Upper lobe of right lung (tissue), 1 donor: Measurements from ENCODE around the gene COQ3. TPM values are rescaled to one million over a fixed set of nuclear protein-coding genes. Genes with fewer than 3 reads are reported as not detected.

Experiments
- ATAC-seq: fragments of 200-7000 bp; cut with Tn5 transposase; one replicate; pipeline ENCODE4 v1.9.1; 2020; ENCODE audit warnings: mild to moderate bottlenecking, moderate library complexity
- DNase-seq: peaks from one replicate; pipeline ENCODE4 v3.0.0-alpha.2; 2020
- H3K27ac ChIP-seq: fragments of 200-600 bp; one replicate; pipeline ENCODE4 v1.8.0; 2022
- H3K27me3 ChIP-seq: fragments of 200-600 bp; one replicate; pipeline ENCODE4 v1.8.0; 2022; ENCODE audit warnings: mild to moderate bottlenecking
- H3K36me3 ChIP-seq: fragments of 200-600 bp; one replicate; pipeline ENCODE4 v1.8.0; 2022
- H3K4me1 ChIP-seq: fragments of 200-600 bp; one replicate; pipeline ENCODE4 v1.8.0; 2022
- H3K4me3 ChIP-seq: fragments of 200-600 bp; one replicate; pipeline ENCODE4 v1.8.0; 2022; ENCODE audit warnings: mild to moderate bottlenecking
- H3K9me3 ChIP-seq: fragments of 200-600 bp; one replicate; pipeline ENCODE4 v1.8.0; 2022
- intact Hi-C: fragments of 100-400 bp; cut with DNase I; formaldehyde crosslinking; loops from one replicate; pipeline ENCODE4 v1.11.0; 2022
- long read RNA-seq: library from polyadenylated mRNA; unstranded; transcript quantifications from one replicate; pipeline ENCODE4 v2.0.0, GENCODE V29; 2021
- total RNA-seq: library from RNA; stranded (reverse); fragmentation: NEBNext Ultra II Directional; extraction: Animal tissue kit (Norgen Biotek cat#: 25700); gene quantifications from one replicate; pipeline ENCODE4 v1.2.1, GENCODE V29; 2021
- TF ChIP-seq, protein P1 (sequence below): fragments of 200-600 bp; IDR thresholded peaks from one replicate; pipeline ENCODE4 v1.8.0; 2022; ENCODE audit warnings: antibody characterized with exemption
- donor health status: DM: no; HTN: yes; CAD: no; lungs with severe emphysema.

COQ3 gene, protein sequence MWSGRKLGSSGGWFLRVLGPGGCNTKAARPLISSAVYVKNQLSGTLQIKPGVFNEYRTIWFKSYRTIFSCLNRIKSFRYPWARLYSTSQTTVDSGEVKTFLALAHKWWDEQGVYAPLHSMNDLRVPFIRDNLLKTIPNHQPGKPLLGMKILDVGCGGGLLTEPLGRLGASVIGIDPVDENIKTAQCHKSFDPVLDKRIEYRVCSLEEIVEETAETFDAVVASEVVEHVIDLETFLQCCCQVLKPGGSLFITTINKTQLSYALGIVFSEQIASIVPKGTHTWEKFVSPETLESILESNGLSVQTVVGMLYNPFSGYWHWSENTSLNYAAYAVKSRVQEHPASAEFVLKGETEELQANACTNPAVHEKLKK
- 3.9 TPM for total RNA-seq
- long read RNA-seq, partial matches to known transcripts, result 0 of 7 reads
- long read RNA-seq, other reads (novel, unspliced or antisense), result 4 of 7 reads

DNA sequence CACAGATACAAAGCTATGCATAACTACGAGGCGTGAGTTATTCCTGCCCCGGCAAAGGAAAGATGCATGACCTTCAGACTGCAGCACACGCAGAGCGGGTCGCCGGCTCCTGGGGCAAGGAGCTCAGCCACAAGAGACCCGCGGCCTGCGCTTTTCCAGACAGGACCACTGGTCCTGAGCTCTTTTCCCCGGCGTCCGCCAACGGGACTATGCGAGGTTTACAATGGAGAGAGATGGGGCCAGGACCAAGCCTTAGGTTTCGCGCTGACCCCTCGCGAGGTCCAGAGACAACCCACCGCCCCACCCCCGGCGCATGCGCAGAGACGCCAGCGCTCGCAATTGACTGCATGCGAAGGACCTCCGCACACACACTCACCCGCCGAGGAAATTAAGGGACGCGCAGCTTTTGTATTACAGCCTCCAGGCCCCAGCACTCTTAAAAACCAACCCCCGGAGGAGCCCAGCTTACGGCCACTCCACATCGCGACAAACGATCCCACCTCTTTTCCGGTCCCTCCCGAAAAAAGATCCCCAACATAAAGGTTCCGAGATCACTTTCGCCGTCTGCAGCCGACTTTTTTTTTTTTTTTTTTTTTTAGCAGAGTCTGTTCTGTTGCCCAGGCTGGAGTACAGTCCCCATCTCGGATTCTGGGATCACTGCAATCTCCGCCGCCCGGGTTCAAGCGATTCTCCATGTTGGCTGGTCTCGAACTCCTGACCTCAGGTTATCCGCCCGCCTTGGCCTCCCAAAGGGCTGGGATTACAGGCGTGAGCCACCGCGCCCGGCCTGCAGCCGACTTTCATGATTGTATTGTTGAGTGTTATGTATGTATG lies at the start of gene COQ3:
TSS of gene COQ3 (minus strand) at position 498 of the 834 bp plus-strand sequence. CDS start at position 482, 16 bp downstream.
- DNase-seq (peak; percentile 88), ATAC-seq (peak; percentile 92)
- Histone ChIP-seq H3K4me1 (no peaks in the 10 kb centered on the region), H3K4me3 (peak within 1 kb of the TSS; percentile 59), H3K27ac (peak within 1 kb of the TSS; percentile 81), H3K27me3 (no peaks in the 10 kb centered on the region), H3K9me3 (no peaks in the 10 kb centered on the region), H3K36me3 (peaks cover 15% of the 10 kb centered on the region)
- intact Hi-C loops, result no loop called here
- TF ChIP-seq, protein P1, sequence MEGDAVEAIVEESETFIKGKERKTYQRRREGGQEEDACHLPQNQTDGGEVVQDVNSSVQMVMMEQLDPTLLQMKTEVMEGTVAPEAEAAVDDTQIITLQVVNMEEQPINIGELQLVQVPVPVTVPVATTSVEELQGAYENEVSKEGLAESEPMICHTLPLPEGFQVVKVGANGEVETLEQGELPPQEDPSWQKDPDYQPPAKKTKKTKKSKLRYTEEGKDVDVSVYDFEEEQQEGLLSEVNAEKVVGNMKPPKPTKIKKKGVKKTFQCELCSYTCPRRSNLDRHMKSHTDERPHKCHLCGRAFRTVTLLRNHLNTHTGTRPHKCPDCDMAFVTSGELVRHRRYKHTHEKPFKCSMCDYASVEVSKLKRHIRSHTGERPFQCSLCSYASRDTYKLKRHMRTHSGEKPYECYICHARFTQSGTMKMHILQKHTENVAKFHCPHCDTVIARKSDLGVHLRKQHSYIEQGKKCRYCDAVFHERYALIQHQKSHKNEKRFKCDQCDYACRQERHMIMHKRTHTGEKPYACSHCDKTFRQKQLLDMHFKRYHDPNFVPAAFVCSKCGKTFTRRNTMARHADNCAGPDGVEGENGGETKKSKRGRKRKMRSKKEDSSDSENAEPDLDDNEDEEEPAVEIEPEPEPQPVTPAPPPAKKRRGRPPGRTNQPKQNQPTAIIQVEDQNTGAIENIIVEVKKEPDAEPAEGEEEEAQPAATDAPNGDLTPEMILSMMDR, result no peak

DNA sequence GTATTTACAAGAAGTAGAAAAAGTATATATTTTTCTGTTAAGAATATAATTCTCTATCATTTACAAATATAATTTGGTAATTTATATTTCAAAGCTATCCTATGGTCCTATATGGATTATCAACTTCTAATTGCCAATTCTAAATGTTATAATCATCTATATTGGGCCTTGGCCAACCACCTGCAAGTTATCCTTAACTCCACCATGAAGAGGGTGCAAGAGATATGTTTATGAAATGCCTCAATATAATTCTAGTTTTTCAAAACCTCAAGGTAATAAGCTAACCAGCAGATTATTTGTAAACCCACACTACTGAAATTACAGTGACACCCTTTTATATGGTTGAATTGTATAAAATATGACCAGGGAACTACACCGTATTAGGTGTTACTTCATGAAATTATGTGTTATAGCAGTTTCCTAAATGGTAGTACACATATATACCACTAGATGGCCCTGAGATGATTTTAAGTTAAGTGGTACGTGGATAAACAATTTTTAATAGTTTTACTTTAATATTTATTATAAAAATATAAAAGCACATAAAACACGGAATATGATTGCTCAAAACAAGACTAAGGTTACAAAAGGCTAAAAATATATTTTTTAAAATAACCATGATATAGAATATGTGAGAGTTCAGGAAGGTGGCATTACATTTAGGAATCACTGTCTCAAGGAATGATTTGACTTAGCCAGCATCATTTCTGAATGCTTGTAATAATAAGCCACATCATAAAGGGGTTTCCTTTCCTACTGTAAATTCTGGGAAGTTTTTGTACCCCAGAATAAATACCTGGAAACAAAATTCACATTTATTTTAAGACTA lies 40.9 kb upstream of the COQ3 start:
- H3K27me3 ChIP-seq, result no peaks in the 10 kb centered on the region
- H3K4me3 ChIP-seq, result no peak overlapping the region
- intact Hi-C loops, result no loop called here
- ATAC-seq (peak; percentile 75), DNase-seq (no peak)
- TF ChIP-seq, protein P1, result peak; percentile 79
- H3K27ac ChIP-seq, result no peak overlapping the region
- no peaks in the 10 kb centered on the region for H3K4me1 ChIP-seq
- H3K9me3 ChIP-seq, result no peaks in the 10 kb centered on the region
- H3K36me3 ChIP-seq, result peaks cover 19% of the 10 kb centered on the region

DNA sequence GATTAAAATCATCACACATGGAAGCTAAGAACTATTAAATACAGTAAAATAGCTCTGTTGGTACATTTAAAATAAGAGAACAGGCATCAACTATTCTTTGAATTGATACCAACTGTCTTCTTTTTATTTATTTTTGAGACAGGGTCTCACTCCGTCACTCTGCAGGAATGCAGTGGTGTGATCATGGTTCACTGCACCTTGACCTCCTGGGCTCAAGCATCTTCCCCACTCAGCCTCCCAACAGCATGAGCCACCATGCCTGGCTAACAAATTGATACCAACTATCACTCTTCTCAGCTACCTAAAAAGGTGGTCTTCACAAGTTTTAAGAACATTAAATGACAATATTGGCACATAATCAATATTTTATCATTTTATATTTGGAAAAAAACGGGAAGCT lies 38.9 kb upstream of the COQ3 start:
- H3K4me1 ChIP-seq, result no peaks in the 10 kb centered on the region
- no peak overlapping the region for H3K27ac ChIP-seq
- DNase-seq, result no peak
- intact Hi-C loops, result no loop called here
- no peak for ATAC-seq
- TF ChIP-seq, protein P1, result no peak
- no peak overlapping the region for H3K4me3 ChIP-seq
- H3K9me3 ChIP-seq, result no peaks in the 10 kb centered on the region
- peaks cover 19% of the 10 kb centered on the region for H3K36me3 ChIP-seq
- H3K27me3 ChIP-seq, result no peaks in the 10 kb centered on the region

DNA sequence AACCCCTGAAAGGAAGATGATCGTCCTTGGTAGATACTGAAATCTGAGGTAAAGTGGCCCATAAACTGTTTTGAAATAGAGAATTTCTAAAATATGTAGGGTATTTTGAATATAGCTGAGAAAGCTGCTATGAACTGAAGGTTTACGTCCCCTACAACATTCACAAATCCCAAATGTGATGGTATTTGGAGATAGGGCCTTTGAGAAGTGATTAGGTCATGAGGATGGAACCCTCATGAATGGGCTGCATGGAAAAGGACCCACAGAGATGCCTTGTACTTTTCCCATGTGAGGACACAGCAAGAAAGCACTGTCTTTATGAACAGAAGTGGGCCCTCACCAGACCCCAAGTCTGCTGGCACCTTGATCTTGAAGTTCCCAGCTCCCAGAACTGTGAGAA lies 37.9 kb upstream of the COQ3 start:
- DNase-seq (no peak), ATAC-seq (no peak)
- no peak overlapping the region for H3K27ac ChIP-seq
- peaks cover 9% of the 10 kb centered on the region for H3K4me1 ChIP-seq
- no peak overlapping the region for H3K4me3 ChIP-seq
- H3K9me3 ChIP-seq, result no peaks in the 10 kb centered on the region
- intact Hi-C loops, result no loop called here
- H3K36me3 ChIP-seq, result peaks cover 19% of the 10 kb centered on the region
- no peaks in the 10 kb centered on the region for H3K27me3 ChIP-seq
- TF ChIP-seq, protein P1, result no peak

DNA sequence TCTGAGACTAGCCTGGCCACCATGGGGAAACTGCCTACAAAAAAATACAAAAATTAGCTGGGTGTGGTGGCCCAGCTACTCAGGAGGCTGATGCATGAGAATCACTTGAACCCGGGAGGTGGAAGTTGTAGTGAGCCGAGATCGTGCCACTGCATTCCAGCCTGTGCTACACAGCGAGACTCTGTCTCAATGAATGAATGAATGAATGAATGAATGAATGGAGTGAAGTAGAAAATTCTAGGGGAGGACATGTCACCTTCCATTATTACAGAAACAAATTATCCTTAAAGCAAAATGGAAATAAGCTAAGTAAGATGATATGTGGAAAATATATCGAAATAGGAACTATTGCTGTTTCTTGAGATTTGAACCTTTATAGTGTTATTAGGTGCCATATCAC lies 34.0 kb upstream of the COQ3 start:
- ATAC-seq, result no peak
- Histone ChIP-seq H3K9me3 (no peaks in the 10 kb centered on the region), H3K4me3 (no peak overlapping the region), H3K36me3 (peaks cover 16% of the 10 kb centered on the region), H3K27ac (no peak overlapping the region), H3K27me3 (no peaks in the 10 kb centered on the region), H3K4me1 (peaks cover 26% of the 10 kb centered on the region)
- no peak for DNase-seq
- TF ChIP-seq, protein P1, result no peak
- intact Hi-C loops, result no loop called here
